ENCODE data around the gene TMEM165. TPM values are rescaled to one million over a fixed set of nuclear protein-coding genes. Genes with fewer than 3 reads are reported as not detected.

Gene TMEM165
- total RNA-seq, 1 donor: 186 TPM

- no peak for DNase-seq (ENCODE audit: low read depth)
- H3K4me3 ChIP-seq (ENCODE audit: low read depth, low read length): no peak overlapping the region
- TF ChIP-seq, protein P1, sequence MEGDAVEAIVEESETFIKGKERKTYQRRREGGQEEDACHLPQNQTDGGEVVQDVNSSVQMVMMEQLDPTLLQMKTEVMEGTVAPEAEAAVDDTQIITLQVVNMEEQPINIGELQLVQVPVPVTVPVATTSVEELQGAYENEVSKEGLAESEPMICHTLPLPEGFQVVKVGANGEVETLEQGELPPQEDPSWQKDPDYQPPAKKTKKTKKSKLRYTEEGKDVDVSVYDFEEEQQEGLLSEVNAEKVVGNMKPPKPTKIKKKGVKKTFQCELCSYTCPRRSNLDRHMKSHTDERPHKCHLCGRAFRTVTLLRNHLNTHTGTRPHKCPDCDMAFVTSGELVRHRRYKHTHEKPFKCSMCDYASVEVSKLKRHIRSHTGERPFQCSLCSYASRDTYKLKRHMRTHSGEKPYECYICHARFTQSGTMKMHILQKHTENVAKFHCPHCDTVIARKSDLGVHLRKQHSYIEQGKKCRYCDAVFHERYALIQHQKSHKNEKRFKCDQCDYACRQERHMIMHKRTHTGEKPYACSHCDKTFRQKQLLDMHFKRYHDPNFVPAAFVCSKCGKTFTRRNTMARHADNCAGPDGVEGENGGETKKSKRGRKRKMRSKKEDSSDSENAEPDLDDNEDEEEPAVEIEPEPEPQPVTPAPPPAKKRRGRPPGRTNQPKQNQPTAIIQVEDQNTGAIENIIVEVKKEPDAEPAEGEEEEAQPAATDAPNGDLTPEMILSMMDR (IDR thresholded peaks at IDR 0.05; ENCODE audit: insufficient read depth, low read depth, low read length): no peak
Observed at GRCh38 chr4:55380576-55380975, 15.2 kb upstream of the TMEM165 start.

DNA sequence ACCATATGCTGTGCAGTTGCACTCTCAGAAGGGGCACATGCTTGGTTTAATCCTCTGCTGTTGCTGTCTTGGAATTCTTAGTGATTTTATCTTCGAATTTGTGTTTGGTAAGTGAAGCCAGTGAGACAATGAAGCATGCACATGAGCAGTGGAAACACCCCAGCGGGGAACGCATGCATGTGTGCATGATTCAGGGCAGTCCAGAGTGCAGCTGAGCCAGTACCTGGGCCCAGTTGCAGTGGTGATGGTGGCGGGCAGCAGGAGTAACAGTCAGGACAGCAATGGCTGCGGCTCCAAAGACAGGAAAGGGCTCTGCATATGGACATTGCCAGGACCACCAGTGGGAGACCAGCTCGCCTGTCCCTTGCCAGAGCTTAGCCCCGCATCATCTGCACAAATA is 14.3 kb upstream of the TMEM165 start:
- no peak overlapping the region for H3K4me3 ChIP-seq (ENCODE audit: low read depth, low read length)
- TF ChIP-seq, protein P1 (IDR thresholded peaks at IDR 0.05; ENCODE audit: insufficient read depth, low read depth, low read length): no peak
- DNase-seq (ENCODE audit: low read depth): no peak

- TF ChIP-seq, protein P1 (IDR thresholded peaks at IDR 0.05; ENCODE audit: insufficient read depth, low read depth, low read length): no peak
- no peak overlapping the region for H3K4me3 ChIP-seq (ENCODE audit: low read depth, low read length)
- DNase-seq (ENCODE audit: low read depth): no peak
Observed at GRCh38 chr4:55382488-55383003, 13.2 kb upstream of the TMEM165 start.

DNA sequence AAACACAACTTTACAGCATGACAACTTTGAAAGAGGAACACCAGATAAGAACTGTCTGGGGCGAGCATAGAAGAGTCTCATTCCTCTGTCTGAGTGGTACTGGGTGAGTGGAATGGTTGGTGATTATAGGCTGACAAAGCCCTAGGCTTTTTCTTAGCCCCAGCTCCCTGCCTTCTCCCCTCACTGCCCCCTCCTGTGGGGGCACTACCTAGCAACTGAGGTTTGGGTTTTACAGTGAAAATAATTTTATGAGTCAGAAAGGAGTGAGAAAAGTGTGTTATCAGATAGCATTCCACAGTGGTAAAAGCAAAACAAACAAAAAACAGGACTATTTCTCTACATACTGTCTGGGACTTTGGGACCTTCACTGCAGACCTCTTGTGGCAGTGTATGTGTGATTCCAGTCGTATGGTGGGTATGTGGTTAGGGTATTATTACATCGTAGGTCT is 10.5 kb upstream of the TMEM165 start:
- DNase-seq (ENCODE audit: low read depth): peak; percentile 20
- TF ChIP-seq, protein P1 (IDR thresholded peaks at IDR 0.05; ENCODE audit: insufficient read depth, low read depth, low read length): no peak
- no peak overlapping the region for H3K4me3 ChIP-seq (ENCODE audit: low read depth, low read length)

- DNase-seq (ENCODE audit: low read depth): peak; percentile 31
- TF ChIP-seq, protein P1 (IDR thresholded peaks at IDR 0.05; ENCODE audit: insufficient read depth, low read depth, low read length): no peak
Observed at GRCh38 chr4:55386073-55386472, 9.7 kb upstream of the TMEM165 start.

GRCh38 chr4:55386840-55387239 is 8.9 kb upstream of the TMEM165 start:
- TF ChIP-seq, protein P1 (IDR thresholded peaks at IDR 0.05; ENCODE audit: insufficient read depth, low read depth, low read length): no peak
- no peak for DNase-seq (ENCODE audit: low read depth)
- H3K4me3 ChIP-seq (ENCODE audit: low read depth, low read length): no peak overlapping the region

More at GRCh38 chr4:55386073-55386472, 9.7 kb upstream of the TMEM165 start:
- no peak overlapping the region for H3K4me3 ChIP-seq (ENCODE audit: low read depth, low read length)

Data from fibroblast of villous mesenchyme (primary cell).